MM.1S (cell line): ENCODE results near the gene RBBP9.

ENCODE experiments used
- DNase-seq: peaks from one replicate; pipeline ENCODE4 v3.0.0-alpha.2; 2015
- H2AFZ ChIP-seq: fragments of 300-600 bp; sonication (generic); 2 replicates; pipeline ENCODE4 v1.6.0; 2016; ENCODE audit warnings: antibody characterized with exemption, low read length
- H3F3A ChIP-seq: fragments of 300-600 bp; sonication (generic); 2 replicates; pipeline ENCODE4 v1.6.1; 2016; ENCODE audit warnings: mild to moderate bottlenecking, antibody characterized with exemption, low read length, moderate library complexity, mixed read lengths; ENCODE audit not compliant: insufficient read depth
- H3K27ac ChIP-seq: fragments of 300-600 bp; sonication (generic); 2 replicates; pipeline ENCODE4 v1.5.1; 2016; ENCODE audit warnings: mild to moderate bottlenecking, low read length
- H3K27me3 ChIP-seq: fragments of 300-600 bp; sonication (generic); replicated peaks from 2 replicates; pipeline ENCODE4 v1.6.0; 2016; ENCODE audit warnings: low read length; ENCODE audit not compliant: insufficient read depth
- H3K36me3 ChIP-seq: fragments of 300-600 bp; sonication (generic); replicated peaks from 2 replicates; pipeline ENCODE4 v1.6.1; 2016; ENCODE audit warnings: mild to moderate bottlenecking, low read length, mixed read lengths; ENCODE audit not compliant: insufficient read depth
- H3K4me1 ChIP-seq: fragments of 300-600 bp; sonication (generic); 2 replicates; pipeline ENCODE4 v1.6.1; 2016; ENCODE audit warnings: low read length, mixed read lengths
- H3K4me2 ChIP-seq: fragments of 300-600 bp; sonication (generic); 2 replicates; pipeline ENCODE4 v1.6.0; 2016; ENCODE audit warnings: low read depth, low read length
- H3K4me3 ChIP-seq: fragments of 300-600 bp; sonication (generic); 2 replicates; pipeline ENCODE4 v1.5.1; 2016; ENCODE audit warnings: low read length, mixed read lengths
- H3K79me2 ChIP-seq: fragments of 300-600 bp; sonication (generic); 2 replicates; pipeline ENCODE4 v1.6.1; 2016; ENCODE audit warnings: mixed run types, low read length, mixed read lengths
- H3K9ac ChIP-seq: fragments of 300-600 bp; sonication (generic); 2 replicates; pipeline ENCODE4 v1.6.1; 2016; ENCODE audit warnings: low read length, mixed read lengths
- H3K9me2 ChIP-seq: fragments of 300-600 bp; sonication (generic); replicated peaks from 2 replicates; pipeline ENCODE4 v1.6.1; 2016; ENCODE audit warnings: mild to moderate bottlenecking, low read length, mixed read lengths; ENCODE audit not compliant: insufficient read depth
- H3K9me3 ChIP-seq: fragments of 300-600 bp; sonication (generic); replicated peaks from 2 replicates; pipeline ENCODE4 v1.6.1; 2016; ENCODE audit warnings: mild to moderate bottlenecking, low read length, mixed read lengths; ENCODE audit not compliant: insufficient read depth
- H4K20me1 ChIP-seq: fragments of 300-600 bp; sonication (generic); 2 replicates; pipeline ENCODE4 v1.6.1; 2016; ENCODE audit warnings: mild to moderate bottlenecking, low read length, moderate library complexity, mixed read lengths; ENCODE audit not compliant: insufficient read depth
- EZH2 ChIP-seq: fragments of 300-600 bp; sonication (generic); optimal IDR thresholded peaks from 2 replicates; pipeline ENCODE3; 2017; ENCODE audit warnings: low read depth, mild to moderate bottlenecking, antibody characterized with exemption, low read length, mixed read lengths
- EZH2phosphoT487 ChIP-seq: fragments of 300-600 bp; sonication (generic); IDR thresholded peaks from 2 replicates; pipeline ENCODE4 v1.6.1; 2018; ENCODE audit warnings: antibody characterized with exemption, low read length
- TF ChIP-seq, protein P1 (sequence below): fragments of 300-600 bp; sonication (generic); IDR thresholded peaks from 2 replicates; pipeline ENCODE4 v1.5.1; 2016; ENCODE audit warnings: antibody characterized with exemption, low read length, mixed read lengths

RBBP9 gene

DNA sequence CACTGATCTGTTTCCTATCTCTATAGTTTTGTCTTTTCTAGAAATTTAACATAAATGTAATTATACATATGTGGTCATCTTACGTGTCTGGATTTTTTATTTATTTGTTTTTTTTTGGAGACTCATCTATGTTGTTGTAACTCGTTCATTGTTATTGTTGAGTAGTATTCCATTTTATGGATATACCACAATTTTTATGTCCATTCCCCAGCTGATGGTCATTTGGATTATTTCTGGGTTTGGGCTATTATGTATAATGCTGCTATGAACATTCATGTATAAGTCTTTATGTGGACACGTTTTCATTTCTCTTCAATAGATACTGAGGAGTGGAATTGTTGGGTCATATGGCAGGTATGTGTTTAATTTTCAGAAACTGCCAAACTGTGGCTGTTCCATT lies 40.4 kb downstream of the RBBP9 start:
- Histone ChIP-seq H3K4me2 (no peak overlapping the region), H3K79me2 (no peaks in the 10 kb centered on the region), H3K27ac (no peak overlapping the region), H3F3A (no peaks in the 10 kb centered on the region), H4K20me1 (no peaks in the 10 kb centered on the region), H3K9me3 (no peaks in the 10 kb centered on the region), H3K9ac (no peak overlapping the region), H3K36me3 (no peaks in the 10 kb centered on the region), H3K4me3 (no peak overlapping the region), H3K27me3 (no peaks in the 10 kb centered on the region), H3K4me1 (no peaks in the 10 kb centered on the region), H2AFZ (no peak overlapping the region), H3K9me2 (no peaks in the 10 kb centered on the region)
- no peak for DNase-seq
- TF ChIP-seq, protein P1, sequence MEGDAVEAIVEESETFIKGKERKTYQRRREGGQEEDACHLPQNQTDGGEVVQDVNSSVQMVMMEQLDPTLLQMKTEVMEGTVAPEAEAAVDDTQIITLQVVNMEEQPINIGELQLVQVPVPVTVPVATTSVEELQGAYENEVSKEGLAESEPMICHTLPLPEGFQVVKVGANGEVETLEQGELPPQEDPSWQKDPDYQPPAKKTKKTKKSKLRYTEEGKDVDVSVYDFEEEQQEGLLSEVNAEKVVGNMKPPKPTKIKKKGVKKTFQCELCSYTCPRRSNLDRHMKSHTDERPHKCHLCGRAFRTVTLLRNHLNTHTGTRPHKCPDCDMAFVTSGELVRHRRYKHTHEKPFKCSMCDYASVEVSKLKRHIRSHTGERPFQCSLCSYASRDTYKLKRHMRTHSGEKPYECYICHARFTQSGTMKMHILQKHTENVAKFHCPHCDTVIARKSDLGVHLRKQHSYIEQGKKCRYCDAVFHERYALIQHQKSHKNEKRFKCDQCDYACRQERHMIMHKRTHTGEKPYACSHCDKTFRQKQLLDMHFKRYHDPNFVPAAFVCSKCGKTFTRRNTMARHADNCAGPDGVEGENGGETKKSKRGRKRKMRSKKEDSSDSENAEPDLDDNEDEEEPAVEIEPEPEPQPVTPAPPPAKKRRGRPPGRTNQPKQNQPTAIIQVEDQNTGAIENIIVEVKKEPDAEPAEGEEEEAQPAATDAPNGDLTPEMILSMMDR: no peak
- no peak for TF ChIP-seq EZH2phosphoT487
- no peak for TF ChIP-seq EZH2

DNA sequence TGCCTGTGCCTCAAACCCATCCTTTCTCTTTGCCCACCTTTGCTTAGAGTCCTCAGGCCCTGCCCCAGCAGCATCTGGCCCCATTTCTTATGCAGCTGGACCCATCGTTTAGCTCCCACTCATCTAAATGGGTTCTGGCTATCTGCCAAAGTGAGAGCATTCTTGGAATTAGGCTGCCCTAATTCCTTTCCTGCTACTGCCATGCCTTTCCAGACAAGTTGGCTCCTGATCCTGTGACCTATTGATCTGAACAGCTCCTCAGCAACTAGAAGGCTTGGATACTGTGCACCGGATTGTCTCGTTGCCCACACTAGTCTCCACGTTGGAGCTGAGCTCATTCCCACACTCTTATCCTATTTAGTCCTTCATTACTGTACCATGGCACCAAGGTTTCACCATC lies 53.1 kb downstream of the RBBP9 start:
- H3K27me3 ChIP-seq: no peaks in the 10 kb centered on the region
- no peaks in the 10 kb centered on the region for H3K79me2 ChIP-seq
- H3K9me2 ChIP-seq: no peaks in the 10 kb centered on the region
- no peak overlapping the region for H3K9ac ChIP-seq
- H4K20me1 ChIP-seq: no peaks in the 10 kb centered on the region
- no peaks in the 10 kb centered on the region for H3K36me3 ChIP-seq
- H3K4me3 ChIP-seq: no peak overlapping the region
- no peaks in the 10 kb centered on the region for H3F3A ChIP-seq
- no peak overlapping the region for H2AFZ ChIP-seq
- no peak overlapping the region for H3K27ac ChIP-seq
- no peaks in the 10 kb centered on the region for H3K4me1 ChIP-seq
- no peaks in the 10 kb centered on the region for H3K9me3 ChIP-seq
- no peak for DNase-seq
- H3K4me2 ChIP-seq: no peak overlapping the region
- TF ChIP-seq EZH2: no peak
- TF ChIP-seq, protein P1: no peak
- no peak for TF ChIP-seq EZH2phosphoT487

DNA sequence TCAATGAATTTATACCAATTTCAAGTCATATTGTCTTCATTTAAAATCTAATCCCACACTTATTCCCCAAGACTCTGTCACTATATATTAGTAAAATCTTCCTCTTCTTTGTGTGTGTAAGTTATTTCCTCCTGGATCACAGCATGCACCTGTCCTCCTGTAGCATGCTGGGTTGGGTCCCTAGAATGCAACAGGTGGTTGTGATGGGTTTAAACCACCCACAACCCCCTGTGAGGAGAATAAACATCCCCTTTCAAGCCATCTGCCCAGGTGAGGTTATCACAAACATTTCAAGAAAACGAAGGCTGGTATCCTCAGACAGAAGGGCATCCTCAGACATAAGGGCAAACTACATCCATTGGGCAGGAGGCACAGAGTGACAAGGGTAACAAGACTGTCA lies 56.6 kb downstream of the RBBP9 start:
- Histone ChIP-seq H3K27me3 (no peaks in the 10 kb centered on the region), H3K27ac (no peak overlapping the region), H3K4me2 (no peak overlapping the region), H2AFZ (no peak overlapping the region), H3K4me1 (no peaks in the 10 kb centered on the region), H3K36me3 (no peaks in the 10 kb centered on the region), H4K20me1 (no peaks in the 10 kb centered on the region), H3K4me3 (no peak overlapping the region), H3K9me3 (no peaks in the 10 kb centered on the region), H3K9ac (no peak overlapping the region), H3K9me2 (no peaks in the 10 kb centered on the region), H3K79me2 (no peaks in the 10 kb centered on the region), H3F3A (no peaks in the 10 kb centered on the region)
- TF ChIP-seq EZH2phosphoT487 (no peak), EZH2 (no peak)
- TF ChIP-seq, protein P1: no peak
- DNase-seq: no peak
